ENCODE measurements around the gene ANKRD24.
"Not testable (repeated sequence)": the region's sequence is repeated elsewhere in the genome, so short reads cannot be mapped to it uniquely, and the experiment has no call there.

ANKRD24 gene

DNA sequence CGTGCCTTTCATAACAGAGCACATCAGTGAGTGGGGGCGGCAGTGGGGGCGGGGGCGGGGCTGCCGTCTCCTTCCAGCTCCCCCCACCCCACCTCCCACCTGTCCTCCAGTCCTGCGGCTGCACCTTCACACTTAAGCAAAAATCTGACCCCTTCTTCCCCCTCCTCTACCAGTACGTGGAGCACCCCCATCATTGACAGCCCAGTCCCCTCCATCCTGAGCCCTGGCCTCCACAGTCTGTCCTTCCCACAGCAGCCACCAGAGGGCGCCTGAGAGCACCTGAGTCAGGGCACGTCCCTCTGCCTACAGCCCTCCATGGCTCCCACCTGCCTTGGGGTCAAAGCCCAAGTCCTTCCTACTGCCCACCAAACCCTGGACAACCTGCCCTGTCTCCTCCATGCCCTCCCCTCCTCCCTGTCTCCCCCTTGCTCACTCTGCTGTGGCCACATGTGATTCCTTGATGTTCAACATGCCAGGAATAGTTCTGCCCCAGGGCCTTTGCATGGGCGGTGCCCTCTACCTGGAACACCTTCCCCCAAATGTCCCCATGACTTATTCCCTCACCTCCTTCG is 50.9 kb downstream of the ANKRD24 start:
- H3K4me3 ChIP-seq (ENCODE audit: low read depth, low read length), result no peak overlapping the region
- TF ChIP-seq, protein P1, sequence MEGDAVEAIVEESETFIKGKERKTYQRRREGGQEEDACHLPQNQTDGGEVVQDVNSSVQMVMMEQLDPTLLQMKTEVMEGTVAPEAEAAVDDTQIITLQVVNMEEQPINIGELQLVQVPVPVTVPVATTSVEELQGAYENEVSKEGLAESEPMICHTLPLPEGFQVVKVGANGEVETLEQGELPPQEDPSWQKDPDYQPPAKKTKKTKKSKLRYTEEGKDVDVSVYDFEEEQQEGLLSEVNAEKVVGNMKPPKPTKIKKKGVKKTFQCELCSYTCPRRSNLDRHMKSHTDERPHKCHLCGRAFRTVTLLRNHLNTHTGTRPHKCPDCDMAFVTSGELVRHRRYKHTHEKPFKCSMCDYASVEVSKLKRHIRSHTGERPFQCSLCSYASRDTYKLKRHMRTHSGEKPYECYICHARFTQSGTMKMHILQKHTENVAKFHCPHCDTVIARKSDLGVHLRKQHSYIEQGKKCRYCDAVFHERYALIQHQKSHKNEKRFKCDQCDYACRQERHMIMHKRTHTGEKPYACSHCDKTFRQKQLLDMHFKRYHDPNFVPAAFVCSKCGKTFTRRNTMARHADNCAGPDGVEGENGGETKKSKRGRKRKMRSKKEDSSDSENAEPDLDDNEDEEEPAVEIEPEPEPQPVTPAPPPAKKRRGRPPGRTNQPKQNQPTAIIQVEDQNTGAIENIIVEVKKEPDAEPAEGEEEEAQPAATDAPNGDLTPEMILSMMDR (IDR thresholded peaks at IDR 0.05; ENCODE audit: low read depth, low read length, missing control alignments), result peak; percentile 99
- DNase-seq (ENCODE audit: low read depth), result no peak

GRCh38 chr19:4234142-4234861 is 51.8 kb downstream of the ANKRD24 start:
- no peak for DNase-seq (ENCODE audit: low read depth)
- TF ChIP-seq, protein P1 (IDR thresholded peaks at IDR 0.05; ENCODE audit: low read depth, low read length, missing control alignments), result no peak

DNA sequence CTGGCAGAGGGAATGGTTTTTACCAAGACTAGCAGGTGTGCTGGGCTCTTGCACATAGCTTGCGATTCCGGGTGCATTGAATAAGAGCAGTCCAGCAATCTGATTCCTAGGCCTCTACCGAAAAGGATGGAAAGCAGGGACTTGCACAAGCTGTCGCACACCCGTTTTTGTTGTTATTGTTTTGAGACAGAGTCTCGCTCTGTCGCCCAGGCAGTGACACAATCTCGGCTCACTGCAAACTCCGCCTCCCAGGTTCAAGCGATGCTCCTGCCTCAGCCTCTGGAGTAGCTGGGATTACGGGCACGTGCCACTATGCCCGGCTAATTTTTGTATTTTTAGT is 52.3 kb downstream of the ANKRD24 start:
- H3K4me3 ChIP-seq (ENCODE audit: low read depth, low read length), result no peak overlapping the region
- DNase-seq (ENCODE audit: low read depth), result no peak
- TF ChIP-seq, protein P1 (IDR thresholded peaks at IDR 0.05; ENCODE audit: low read depth, low read length, missing control alignments), result no peak

More at GRCh38 chr19:4234142-4234861, 51.8 kb downstream of the ANKRD24 start:
- no peak overlapping the region for H3K4me3 ChIP-seq (ENCODE audit: low read depth, low read length)

GRCh38 chr19:4237510-4237909 is 55.0 kb downstream of the ANKRD24 start:
- DNase-seq (ENCODE audit: low read depth), result not testable (repeated sequence)

GRCh38 chr19:4238831-4239230 is 56.3 kb downstream of the ANKRD24 start:
- DNase-seq (ENCODE audit: low read depth), result no peak
- no peak overlapping the region for H3K4me3 ChIP-seq (ENCODE audit: low read depth, low read length)
- TF ChIP-seq, protein P1 (IDR thresholded peaks at IDR 0.05; ENCODE audit: low read depth, low read length, missing control alignments), result no peak

More at GRCh38 chr19:4237510-4237909, 55.0 kb downstream of the ANKRD24 start:
- not testable (repeated sequence) for H3K4me3 ChIP-seq (ENCODE audit: low read depth, low read length)

GRCh38 chr19:4241824-4242430 is 59.4 kb downstream of the ANKRD24 start:
- no peak overlapping the region for H3K4me3 ChIP-seq (ENCODE audit: low read depth, low read length)
- DNase-seq (ENCODE audit: low read depth), result no peak
- TF ChIP-seq, protein P1 (IDR thresholded peaks at IDR 0.05; ENCODE audit: low read depth, low read length, missing control alignments), result no peak

DNA sequence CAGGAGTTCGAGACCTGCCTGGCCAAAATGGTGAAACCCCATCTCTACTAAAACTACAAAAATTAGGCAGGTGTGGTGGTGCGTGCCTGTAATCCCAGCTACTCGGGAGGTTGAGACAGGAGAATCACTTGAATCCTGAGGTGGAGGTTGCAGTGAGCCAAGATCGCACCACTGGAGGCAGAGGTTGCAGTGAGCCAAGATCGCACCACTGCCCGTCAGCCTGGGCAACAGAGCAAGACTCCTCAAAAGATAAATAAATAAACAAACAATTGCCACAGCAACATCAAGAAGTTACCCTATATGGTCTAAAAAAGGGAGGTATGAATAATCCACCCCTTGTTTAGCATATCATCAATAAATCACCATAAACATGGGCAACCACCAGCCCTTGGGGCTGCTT is 63.4 kb downstream of the ANKRD24 start:
- not testable (repeated sequence) for H3K4me3 ChIP-seq (ENCODE audit: low read depth, low read length); DNase-seq (ENCODE audit: low read depth)

Data from GM12864 (cell line).